ENCODE measurements around the gene C1orf50.

The C1orf50 gene

GRCh38 chr1:42762269-42762668 lies 4.8 kb upstream of the C1orf50 start:
- TF ChIP-seq CTCF (IDR thresholded peaks at IDR 0.05; ENCODE audit: insufficient read depth, low read length) (no peak), POLR2AphosphoS5 (IDR thresholded peaks at IDR 0.05; ENCODE audit: low read depth) (no peak), SPI1 (IDR thresholded peaks at IDR 0.05; ENCODE audit: borderline replicate concordance, low read depth) (no peak), REST (IDR thresholded peaks at IDR 0.05; ENCODE audit: insufficient replicate concordance, low read depth) (no peak), GABPA (IDR thresholded peaks at IDR 0.05; ENCODE audit: low read depth) (no peak)
- no peak for DNase-seq (ENCODE audit: low read depth in 1 of 2, low spot score in 1 of 2)
- no peak overlapping the region for H3K27ac ChIP-seq (replicated peaks)
- no peak overlapping the region for H3K4me3 ChIP-seq (replicated peaks; ENCODE audit: insufficient read depth, low read length)
- no peaks in the 10 kb centered on the region for H3K27me3 ChIP-seq (ENCODE audit: insufficient read depth, poor library complexity, severe bottlenecking)

- no peak for DNase-seq (ENCODE audit: low read depth in 1 of 2, low spot score in 1 of 2)
- TF ChIP-seq CTCF (IDR thresholded peaks at IDR 0.05; ENCODE audit: insufficient read depth, low read length) (no peak), POLR2AphosphoS5 (IDR thresholded peaks at IDR 0.05; ENCODE audit: low read depth) (no peak), SPI1 (IDR thresholded peaks at IDR 0.05; ENCODE audit: borderline replicate concordance, low read depth) (no peak), REST (IDR thresholded peaks at IDR 0.05; ENCODE audit: insufficient replicate concordance, low read depth) (no peak), GABPA (IDR thresholded peaks at IDR 0.05; ENCODE audit: low read depth) (no peak)
- peak overlapping the region; percentile 98 for H3K4me3 ChIP-seq (replicated peaks; ENCODE audit: insufficient read depth, low read length)
- H3K27me3 ChIP-seq (ENCODE audit: insufficient read depth, poor library complexity, severe bottlenecking), result no peaks in the 10 kb centered on the region
- H3K27ac ChIP-seq (replicated peaks), result no peak overlapping the region
Measured at GRCh38 chr1:42765269-42765668, 1.8 kb upstream of the C1orf50 start.

DNA sequence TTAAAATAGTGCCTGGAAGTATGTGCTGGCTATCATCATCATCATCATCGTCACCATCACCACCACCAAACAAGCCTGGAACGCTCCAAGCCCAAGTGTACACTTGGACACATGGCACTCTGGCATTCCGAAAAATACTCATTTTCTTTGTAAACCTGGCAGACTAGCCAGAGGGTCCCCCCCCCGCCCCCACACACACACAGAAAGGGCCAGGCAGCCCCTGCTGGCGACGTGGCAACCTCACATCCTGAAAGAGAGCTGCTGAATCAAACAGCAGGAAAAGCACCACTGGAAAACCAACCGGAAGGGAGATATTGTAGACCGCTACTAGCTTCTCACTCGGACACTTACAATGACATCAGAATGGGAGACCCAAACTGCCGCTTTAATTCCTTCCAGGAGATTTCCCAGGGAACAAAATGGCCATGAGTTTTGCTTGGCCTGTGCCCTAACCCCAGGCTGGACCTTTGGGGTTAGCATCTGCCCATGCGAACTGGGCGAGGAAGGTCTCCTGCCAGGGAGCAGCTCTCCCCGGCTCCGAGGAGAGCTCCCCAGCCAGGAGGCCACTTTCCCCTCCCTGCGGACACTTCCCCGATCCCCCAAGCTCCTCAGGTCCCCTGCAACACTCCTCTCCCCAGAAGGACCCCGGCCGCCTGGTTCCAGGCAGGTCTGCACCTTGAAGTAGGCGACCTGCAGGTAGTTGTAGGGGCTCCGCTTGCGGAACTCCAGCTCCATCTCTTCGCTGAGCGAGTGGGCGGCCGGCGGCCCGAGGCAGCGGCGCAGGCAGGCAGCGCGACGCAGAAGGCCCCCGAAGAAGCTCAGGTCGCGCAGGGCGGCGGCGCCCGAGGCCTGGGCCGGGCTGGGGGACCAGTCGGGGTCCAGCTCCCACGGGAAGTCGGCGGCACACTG lies 963 bp upstream of the C1orf50 start:
- Histone ChIP-seq H3K27ac (replicated peaks) (peak overlapping the region; percentile 74), H3K27me3 (ENCODE audit: insufficient read depth, poor library complexity, severe bottlenecking) (no peaks in the 10 kb centered on the region), H3K4me3 (replicated peaks; ENCODE audit: insufficient read depth, low read length) (peak overlapping the region; percentile 98)
- peak in 1 of 2 experiments; percentile 37 for DNase-seq (ENCODE audit: low read depth in 1 of 2, low spot score in 1 of 2)
- TF ChIP-seq POLR2AphosphoS5 (IDR thresholded peaks at IDR 0.05; ENCODE audit: low read depth), result no peak
- no peak for TF ChIP-seq CTCF (IDR thresholded peaks at IDR 0.05; ENCODE audit: insufficient read depth, low read length)
- no peak for TF ChIP-seq GABPA (IDR thresholded peaks at IDR 0.05; ENCODE audit: low read depth)

All from HL-60 (cell line).